ENCODE results near the gene FASTKD1. TPM values are rescaled to one million over a fixed set of nuclear protein-coding genes. Genes with fewer than 3 reads are reported as not detected.
"Not testable (repeated sequence)": the region's sequence is repeated elsewhere in the genome, so short reads cannot be mapped to it uniquely, and the experiment has no call there.

FASTKD1 gene
- polyA plus RNA-seq, 3 donors: 9.1 to 16.9 (median 14.3) TPM

DNA sequence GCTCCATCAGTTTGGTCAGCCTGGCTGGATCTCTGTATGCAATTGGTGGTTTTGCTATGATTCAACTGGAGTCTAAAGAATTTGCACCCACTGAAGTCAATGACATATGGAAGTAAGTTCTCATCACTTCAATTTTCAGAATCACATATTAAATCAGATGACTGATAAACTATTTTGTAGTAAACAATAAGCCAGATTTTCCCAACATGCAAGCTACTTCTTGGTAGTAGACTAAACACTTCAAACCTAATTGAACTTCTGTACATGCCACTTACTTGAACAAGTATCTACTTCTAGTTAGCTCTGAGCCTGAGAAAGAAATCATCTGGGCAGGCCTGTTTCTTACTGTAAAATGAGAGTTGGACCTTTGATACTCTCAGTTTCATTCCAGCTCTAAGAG, 52.8 kb downstream of the FASTKD1 start:
- Mint-ChIP-seq H3K36me3 (no peaks in the 10 kb centered on the region), H3K4me3 (no peak overlapping the region), H3K9me3 (no peaks in the 10 kb centered on the region), H3K4me1 (no peaks in the 10 kb centered on the region), H3K27ac (no peak overlapping the region), H3K27me3 (ENCODE audit: low read depth in 3 of 3) (peaks cover 0 to 3% (median 0%) of the 10 kb centered on the region in 3 donors)
- Histone ChIP-seq H3K9me3 (replicated peaks in 1 of 2; ENCODE audit: control insufficient read depth in 1 of 2, insufficient read depth in 1 of 2, low read length in 2 of 2) (no peaks in the 10 kb centered on the region), H2AFZ (ENCODE audit: insufficient read depth, low read depth, low read length, poor library complexity, severe bottlenecking) (no peak overlapping the region), H3K9ac (ENCODE audit: insufficient read depth, low read length, poor library complexity, severe bottlenecking) (no peak overlapping the region), H3K4me1 (ENCODE audit: control insufficient read depth in 1 of 2, insufficient read depth in 2 of 2, low read length in 2 of 2) (no peaks in the 10 kb centered on the region), H3K36me3 (replicated peaks in 1 of 2; ENCODE audit: control insufficient read depth in 1 of 2, insufficient read depth in 2 of 2, low read length in 2 of 2) (no peaks in the 10 kb centered on the region), H3K4me3 (replicated peaks in 1 of 3; ENCODE audit: low read depth in 2 of 3, low read length in 3 of 3) (no peak overlapping the region), H4K20me1 (ENCODE audit: insufficient read depth, low read length) (no peaks in the 10 kb centered on the region), H3K79me2 (ENCODE audit: insufficient read depth, low read length) (no peaks in the 10 kb centered on the region), H3K27ac (ENCODE audit: low read depth in 1 of 2, low read length in 2 of 2) (no peak overlapping the region), H3K4me2 (replicated peaks; ENCODE audit: extremely low read depth, low read length, poor library complexity, severe bottlenecking) (no peak overlapping the region), H3K27me3 (ENCODE audit: control insufficient read depth in 2 of 2, insufficient read depth in 2 of 2, low read length in 2 of 2) (no peaks in the 10 kb centered on the region)
- no peak for DNase-seq
- intact Hi-C loops (cut with micrococcal nuclease): loop anchor here (10.0 kb wide), 1 partner anchor 404 kb away; no protein-coding TSS in a partner anchor
- TF ChIP-seq, protein P1, sequence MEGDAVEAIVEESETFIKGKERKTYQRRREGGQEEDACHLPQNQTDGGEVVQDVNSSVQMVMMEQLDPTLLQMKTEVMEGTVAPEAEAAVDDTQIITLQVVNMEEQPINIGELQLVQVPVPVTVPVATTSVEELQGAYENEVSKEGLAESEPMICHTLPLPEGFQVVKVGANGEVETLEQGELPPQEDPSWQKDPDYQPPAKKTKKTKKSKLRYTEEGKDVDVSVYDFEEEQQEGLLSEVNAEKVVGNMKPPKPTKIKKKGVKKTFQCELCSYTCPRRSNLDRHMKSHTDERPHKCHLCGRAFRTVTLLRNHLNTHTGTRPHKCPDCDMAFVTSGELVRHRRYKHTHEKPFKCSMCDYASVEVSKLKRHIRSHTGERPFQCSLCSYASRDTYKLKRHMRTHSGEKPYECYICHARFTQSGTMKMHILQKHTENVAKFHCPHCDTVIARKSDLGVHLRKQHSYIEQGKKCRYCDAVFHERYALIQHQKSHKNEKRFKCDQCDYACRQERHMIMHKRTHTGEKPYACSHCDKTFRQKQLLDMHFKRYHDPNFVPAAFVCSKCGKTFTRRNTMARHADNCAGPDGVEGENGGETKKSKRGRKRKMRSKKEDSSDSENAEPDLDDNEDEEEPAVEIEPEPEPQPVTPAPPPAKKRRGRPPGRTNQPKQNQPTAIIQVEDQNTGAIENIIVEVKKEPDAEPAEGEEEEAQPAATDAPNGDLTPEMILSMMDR (IDR thresholded peaks at IDR 0.05): no peak

DNA sequence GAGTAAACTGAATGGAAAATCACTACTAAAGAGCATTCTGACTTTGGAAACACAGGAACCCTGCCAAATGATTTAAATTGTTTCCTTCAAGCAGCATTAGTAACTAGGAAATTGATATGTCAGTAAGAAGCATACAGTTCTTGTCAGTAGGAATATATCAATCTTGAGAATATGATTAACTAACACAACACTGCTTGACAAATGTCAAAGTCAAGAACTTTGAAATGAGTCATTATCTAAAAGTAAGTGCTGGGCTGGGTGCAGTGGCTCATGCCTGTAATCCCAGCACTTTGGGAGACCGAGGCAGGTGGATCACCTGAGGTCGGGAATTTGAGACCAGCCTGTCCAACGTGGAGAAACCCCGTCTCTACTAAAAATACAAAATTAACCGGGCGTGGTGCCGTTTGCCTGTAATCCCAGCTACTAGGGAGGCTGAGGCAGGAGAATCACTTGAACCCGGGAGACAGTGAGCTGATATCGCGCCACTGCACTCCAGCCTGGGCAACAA, 57.1 kb downstream of the FASTKD1 start:
- H4K20me1 ChIP-seq (ENCODE audit: insufficient read depth, low read length); H3K36me3 Mint-ChIP-seq; H3K4me1 Mint-ChIP-seq; H3K9me3 Mint-ChIP-seq; H3K9ac ChIP-seq (ENCODE audit: insufficient read depth, low read length, poor library complexity, severe bottlenecking); H3K79me2 ChIP-seq (ENCODE audit: insufficient read depth, low read length); DNase-seq; H2AFZ ChIP-seq (ENCODE audit: insufficient read depth, low read depth, low read length, poor library complexity, severe bottlenecking); H3K9me3 ChIP-seq (replicated peaks in 1 of 2; ENCODE audit: control insufficient read depth in 1 of 2, insufficient read depth in 1 of 2, low read length in 2 of 2); H3K36me3 ChIP-seq (replicated peaks in 1 of 2; ENCODE audit: control insufficient read depth in 1 of 2, insufficient read depth in 2 of 2, low read length in 2 of 2); H3K27me3 ChIP-seq (ENCODE audit: control insufficient read depth in 2 of 2, insufficient read depth in 2 of 2, low read length in 2 of 2); H3K27ac Mint-ChIP-seq; H3K4me3 ChIP-seq (replicated peaks in 1 of 3; ENCODE audit: low read depth in 2 of 3, low read length in 3 of 3); H3K4me3 Mint-ChIP-seq; H3K4me1 ChIP-seq (ENCODE audit: control insufficient read depth in 1 of 2, insufficient read depth in 2 of 2, low read length in 2 of 2); H3K27ac ChIP-seq (ENCODE audit: low read depth in 1 of 2, low read length in 2 of 2); intact Hi-C loops (cut with micrococcal nuclease); H3K4me2 ChIP-seq (replicated peaks; ENCODE audit: extremely low read depth, low read length, poor library complexity, severe bottlenecking); H3K27me3 Mint-ChIP-seq (ENCODE audit: low read depth in 3 of 3): not testable (repeated sequence)
- WGBS (ENCODE audit: insufficient coverage): no CpG with 5 or more reads among the region's 10 CpGs

DNA sequence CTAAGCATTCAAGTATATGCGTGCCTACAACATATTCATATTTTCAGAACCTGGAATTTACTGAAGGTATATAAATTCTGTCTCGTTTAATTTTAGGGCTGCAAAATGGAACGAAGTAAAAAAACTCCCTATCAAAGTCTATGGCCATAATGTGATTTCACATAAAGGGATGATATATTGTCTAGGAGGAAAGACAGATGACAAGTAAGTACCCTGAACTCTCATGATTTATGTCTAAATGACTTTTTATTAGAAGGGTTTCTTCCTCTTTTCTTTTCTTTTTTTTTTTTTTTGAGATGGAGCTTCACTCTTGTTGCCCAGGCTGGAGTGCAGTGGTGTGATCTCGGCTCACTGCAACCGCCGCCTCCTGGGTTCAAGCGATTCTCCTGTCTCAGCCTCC, 58.9 kb downstream of the FASTKD1 start:
- H3K36me3 ChIP-seq (replicated peaks in 1 of 2; ENCODE audit: control insufficient read depth in 1 of 2, insufficient read depth in 2 of 2, low read length in 2 of 2); H3K27me3 ChIP-seq (ENCODE audit: control insufficient read depth in 2 of 2, insufficient read depth in 2 of 2, low read length in 2 of 2); H3K4me1 Mint-ChIP-seq; DNase-seq; H3K9me3 Mint-ChIP-seq; intact Hi-C loops (cut with micrococcal nuclease); H3K27me3 Mint-ChIP-seq (ENCODE audit: low read depth in 3 of 3); H3K36me3 Mint-ChIP-seq; H3K4me3 ChIP-seq (replicated peaks in 1 of 3; ENCODE audit: low read depth in 2 of 3, low read length in 3 of 3); H3K27ac ChIP-seq (ENCODE audit: low read depth in 1 of 2, low read length in 2 of 2); H3K4me2 ChIP-seq (replicated peaks; ENCODE audit: extremely low read depth, low read length, poor library complexity, severe bottlenecking); H3K9me3 ChIP-seq (replicated peaks in 1 of 2; ENCODE audit: control insufficient read depth in 1 of 2, insufficient read depth in 1 of 2, low read length in 2 of 2); H3K4me1 ChIP-seq (ENCODE audit: control insufficient read depth in 1 of 2, insufficient read depth in 2 of 2, low read length in 2 of 2); H3K4me3 Mint-ChIP-seq; H3K79me2 ChIP-seq (ENCODE audit: insufficient read depth, low read length); H3K9ac ChIP-seq (ENCODE audit: insufficient read depth, low read length, poor library complexity, severe bottlenecking); H4K20me1 ChIP-seq (ENCODE audit: insufficient read depth, low read length); H2AFZ ChIP-seq (ENCODE audit: insufficient read depth, low read depth, low read length, poor library complexity, severe bottlenecking); H3K27ac Mint-ChIP-seq: not testable (repeated sequence)
- WGBS (ENCODE audit: insufficient coverage): no CpG with 5 or more reads among the region's 7 CpGs

All from CD14-positive monocyte (primary cell).